HG03025 (cell line): ENCODE results near the gene UVRAG.

ENCODE experiments used
- ATAC-seq: cut with Tn5 transposase; IDR thresholded peaks from one replicate; pipeline ENCODE4 v1.9.1; 2021; ENCODE audit warnings: mild to moderate bottlenecking, moderate library complexity; ENCODE audit not compliant: unreplicated experiment, low FRiP score

The UVRAG gene

DNA sequence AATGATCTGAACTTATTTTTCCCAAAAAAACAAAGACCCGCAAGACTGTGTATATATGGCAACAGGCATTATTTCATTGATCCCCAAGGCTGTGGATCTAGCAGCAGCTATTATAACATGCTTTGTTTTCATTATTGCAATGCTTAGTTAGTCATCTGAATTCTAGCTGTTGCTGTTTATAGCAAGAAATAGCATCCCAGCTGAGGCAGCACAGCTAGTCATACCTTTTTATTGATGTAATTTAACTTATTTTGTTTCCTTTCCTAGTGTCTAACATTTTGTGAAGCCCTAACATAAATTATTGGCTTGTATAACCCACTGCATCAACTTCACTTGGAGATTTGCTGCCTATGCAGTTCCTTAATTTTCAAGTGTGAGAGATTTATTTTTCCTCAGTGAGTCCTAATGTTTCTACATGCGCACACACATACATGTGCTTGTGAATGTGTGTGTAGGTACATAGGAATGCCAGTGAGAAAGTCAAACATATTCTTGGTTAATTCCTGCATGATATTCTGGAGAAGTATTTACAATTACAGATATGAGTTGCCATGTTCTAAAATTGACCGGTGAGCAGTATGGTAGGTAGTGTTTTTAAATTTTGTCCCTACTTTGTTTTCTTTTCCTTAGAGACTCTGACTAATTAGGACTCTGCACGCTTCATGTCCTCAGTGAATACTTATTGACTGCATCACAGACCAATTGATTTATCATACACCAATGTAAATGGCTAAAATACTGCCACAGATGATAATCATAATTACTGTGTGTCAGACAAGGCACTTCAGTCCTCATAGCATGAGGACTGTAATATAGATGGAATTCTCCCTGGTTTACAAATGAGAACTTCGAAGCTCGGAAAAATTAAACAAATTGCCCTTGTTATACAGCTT, 272.0 kb downstream of the UVRAG start:
- ATAC-seq: no peak

GRCh38 chr11:76087749-76088148, 272.7 kb downstream of the UVRAG start:
- ATAC-seq: no peak

- no peak for ATAC-seq
These were observed 273.5 kb downstream of the UVRAG start for GRCh38 chr11:76088511-76088910.

GRCh38 chr11:76090174-76090573, 275.2 kb downstream of the UVRAG start:
- ATAC-seq: no peak

- no peak for ATAC-seq
These were observed 275.8 kb downstream of the UVRAG start for GRCh38 chr11:76090821-76091220.

DNA sequence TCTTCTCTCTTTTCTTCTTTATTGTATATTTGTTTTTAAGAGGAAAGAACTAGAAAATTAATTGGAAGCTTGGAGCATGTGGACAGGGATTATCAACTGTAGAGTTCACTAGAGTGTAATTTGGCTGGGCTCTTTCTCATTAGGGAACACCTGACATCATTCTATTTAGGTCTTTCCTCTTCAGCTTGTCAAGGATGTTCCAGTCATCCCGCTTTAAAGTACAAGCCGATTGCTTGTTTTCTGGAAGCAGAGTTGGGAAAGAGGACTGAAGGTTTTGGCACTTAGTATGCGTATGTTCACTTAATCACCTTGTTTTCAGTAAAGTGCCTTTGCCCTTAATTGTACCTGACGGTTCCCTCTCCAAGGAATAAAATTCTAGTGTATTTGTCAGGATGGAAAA, 279.7 kb downstream of the UVRAG start:
- ATAC-seq: no peak

GRCh38 chr11:76095891-76096290, 280.9 kb downstream of the UVRAG start:
- no peak for ATAC-seq

DNA sequence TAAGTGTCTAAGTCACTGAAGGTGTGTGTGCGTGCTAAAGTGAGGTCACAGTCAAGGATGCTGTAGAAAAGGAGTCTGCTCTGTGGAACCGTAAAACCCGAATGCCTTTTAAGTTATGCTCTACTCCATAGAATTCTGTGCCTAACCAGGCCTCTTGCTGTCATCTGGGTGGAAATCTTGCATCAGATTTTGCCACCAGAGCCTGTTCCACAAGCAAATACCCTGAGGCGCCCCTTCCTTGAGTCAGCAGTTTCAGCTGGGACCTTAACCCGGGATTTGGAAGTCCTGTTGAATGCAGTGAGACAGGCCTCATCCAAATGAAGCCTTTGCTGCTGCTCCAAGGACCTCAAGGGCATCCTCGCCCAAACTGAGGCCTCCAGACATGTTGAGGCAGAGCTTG, 281.5 kb downstream of the UVRAG start:
- ATAC-seq: no peak

DNA sequence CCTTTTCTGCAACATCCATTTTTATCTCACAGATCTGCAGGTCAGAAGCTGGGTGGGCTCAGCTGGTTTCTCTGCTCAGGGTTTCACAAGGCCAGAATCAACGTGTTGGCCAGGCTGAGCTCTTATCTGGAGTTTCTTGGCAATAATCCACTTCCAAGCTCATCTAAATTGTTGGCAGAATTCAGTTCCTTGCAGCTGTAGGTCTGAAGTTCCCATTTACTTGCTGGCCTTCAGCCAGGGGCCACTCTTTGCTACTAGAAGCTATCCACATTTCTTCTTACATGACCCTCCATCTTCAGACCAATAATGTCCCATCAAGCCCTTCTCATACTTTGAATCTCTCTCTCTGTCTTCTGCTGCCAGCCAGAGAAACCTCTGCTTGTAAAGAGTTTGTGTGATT, 287.8 kb downstream of the UVRAG start:
- ATAC-seq: no peak

DNA sequence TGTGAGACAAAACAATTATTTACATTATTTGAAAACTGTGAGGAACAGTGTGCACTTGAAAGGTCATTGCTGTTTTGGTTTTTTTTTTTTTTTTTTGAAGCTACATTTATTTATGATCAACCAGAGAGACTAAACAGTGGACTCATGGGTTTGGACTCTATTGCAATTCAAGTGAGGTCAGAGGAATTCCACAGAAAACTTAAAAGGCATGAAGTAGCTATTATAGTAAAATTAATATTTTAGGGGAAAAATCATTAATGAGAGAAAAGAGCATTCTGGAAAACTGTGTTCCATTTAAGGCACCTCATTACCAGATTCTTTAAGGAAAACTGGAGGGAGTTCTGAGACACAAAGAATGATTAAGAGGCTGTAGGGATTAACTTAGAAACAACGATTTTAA, 288.4 kb downstream of the UVRAG start:
- no peak for ATAC-seq

DNA sequence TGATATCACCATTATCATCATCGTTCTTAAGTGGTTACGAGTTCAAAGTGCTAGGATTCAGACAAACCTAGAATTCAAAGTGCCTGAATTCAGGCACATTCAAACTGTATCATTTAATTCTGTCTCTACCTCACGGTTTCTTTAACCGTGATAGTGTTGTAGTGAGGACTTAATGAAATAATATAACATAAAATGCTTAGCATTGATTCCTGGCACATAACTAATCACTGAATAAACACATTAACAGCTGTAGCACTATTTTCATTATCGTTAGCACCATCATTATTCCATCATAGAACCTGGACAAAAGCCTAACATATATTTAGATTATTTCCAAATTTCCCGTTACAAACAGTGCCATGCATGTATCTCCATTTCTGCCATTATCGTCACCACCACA, 289.3 kb downstream of the UVRAG start:
- ATAC-seq: no peak

GRCh38 chr11:76105637-76106036, 290.6 kb downstream of the UVRAG start:
- no peak for ATAC-seq

GRCh38 chr11:76107971-76108370, 293.0 kb downstream of the UVRAG start:
- no peak for ATAC-seq

GRCh38 chr11:76114238-76114637, 299.2 kb downstream of the UVRAG start:
- ATAC-seq: no peak

- no peak for ATAC-seq
These were observed 300.5 kb downstream of the UVRAG start for GRCh38 chr11:76115555-76115954.

DNA sequence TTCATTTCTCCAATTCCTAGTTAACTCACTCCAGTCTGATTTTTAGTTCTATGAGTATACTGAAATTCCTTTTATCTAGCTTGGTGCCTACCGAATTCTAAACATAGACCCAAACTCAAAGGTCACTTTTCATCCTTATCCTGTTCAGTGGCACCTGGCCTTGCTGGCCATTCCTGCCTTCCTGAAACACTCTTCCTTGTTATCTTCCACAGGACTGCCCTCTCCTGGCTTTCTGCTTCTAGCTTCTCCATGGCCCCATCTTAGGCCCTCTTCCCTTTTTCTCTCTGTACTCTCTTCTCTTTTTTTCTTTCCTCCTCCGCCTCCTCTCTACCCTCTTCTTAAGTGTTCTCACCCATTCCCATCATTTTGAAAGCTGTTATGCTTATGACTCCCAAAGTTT, 304.0 kb downstream of the UVRAG start:
- no peak for ATAC-seq

GRCh38 chr11:76119779-76120178, 304.8 kb downstream of the UVRAG start:
- no peak for ATAC-seq

- no peak for ATAC-seq
These were observed 305.6 kb downstream of the UVRAG start for GRCh38 chr11:76120513-76121101.

- no peak for ATAC-seq
These were observed 308.2 kb downstream of the UVRAG start for GRCh38 chr11:76123248-76123647.

DNA sequence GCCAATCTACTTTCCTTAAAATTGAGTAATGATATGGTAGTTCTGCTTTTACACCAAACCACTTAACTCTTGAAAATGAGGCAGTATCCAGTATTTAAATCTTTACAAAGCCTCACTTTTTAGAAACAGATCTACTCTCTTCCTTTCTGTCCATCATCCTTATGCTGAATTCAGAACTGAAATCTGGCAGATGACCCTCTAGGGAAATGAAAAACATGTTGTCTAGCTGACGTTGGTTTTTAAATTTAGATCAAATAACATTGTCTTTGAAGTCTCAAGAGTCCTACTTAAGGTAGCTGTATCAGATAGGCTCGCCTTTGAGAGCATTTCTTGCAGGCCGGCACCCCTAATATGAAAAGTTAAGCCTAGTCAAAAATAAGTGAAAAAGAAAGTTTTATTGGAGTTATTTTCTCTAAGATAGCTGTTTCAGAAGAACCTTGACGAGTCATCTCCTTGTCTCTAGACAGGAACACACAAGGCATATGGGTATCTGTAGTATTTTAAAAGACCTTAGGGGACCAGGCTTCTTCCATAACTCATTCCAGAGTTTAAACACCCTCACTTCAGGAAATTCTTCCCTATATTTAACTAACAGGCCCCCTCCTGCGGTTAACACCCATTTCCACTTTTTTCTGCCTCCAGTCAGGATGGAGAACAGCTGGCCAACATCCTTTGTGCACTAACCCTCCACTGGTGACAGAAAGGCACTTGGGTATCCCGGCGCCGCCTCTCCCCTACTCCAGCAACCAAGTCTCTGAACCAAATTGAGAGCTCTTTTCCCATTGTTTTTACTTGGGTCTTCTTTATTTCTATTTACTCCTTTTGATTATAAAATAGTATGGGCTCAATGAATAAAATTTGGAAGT, 310.1 kb downstream of the UVRAG start:
- ATAC-seq: peak; percentile 48

DNA sequence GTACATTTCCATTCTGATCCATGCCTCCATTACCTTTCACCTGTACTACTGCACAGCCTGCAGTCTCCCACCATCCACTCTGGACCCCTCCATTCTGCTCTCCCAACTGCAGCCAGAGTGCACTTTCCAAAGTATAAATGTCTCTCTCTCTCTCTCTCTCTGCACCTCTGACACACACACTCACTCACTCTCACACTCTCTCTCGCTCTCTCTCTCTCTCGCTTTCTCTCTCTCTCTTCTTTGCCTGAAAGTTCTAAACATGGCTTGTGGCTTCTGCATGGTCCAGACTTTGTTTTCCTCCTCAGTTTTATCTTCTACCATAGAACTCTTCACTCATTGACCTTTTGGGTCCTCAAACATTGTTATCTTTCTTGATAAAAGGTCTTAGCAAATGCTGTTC, 314.7 kb downstream of the UVRAG start:
- no peak for ATAC-seq
